ENCODE data around the gene LAMTOR2.

GRCh38 chr1:156074661-156075060 is 20.1 kb downstream of the LAMTOR2 start:
- TF ChIP-seq, protein P1, sequence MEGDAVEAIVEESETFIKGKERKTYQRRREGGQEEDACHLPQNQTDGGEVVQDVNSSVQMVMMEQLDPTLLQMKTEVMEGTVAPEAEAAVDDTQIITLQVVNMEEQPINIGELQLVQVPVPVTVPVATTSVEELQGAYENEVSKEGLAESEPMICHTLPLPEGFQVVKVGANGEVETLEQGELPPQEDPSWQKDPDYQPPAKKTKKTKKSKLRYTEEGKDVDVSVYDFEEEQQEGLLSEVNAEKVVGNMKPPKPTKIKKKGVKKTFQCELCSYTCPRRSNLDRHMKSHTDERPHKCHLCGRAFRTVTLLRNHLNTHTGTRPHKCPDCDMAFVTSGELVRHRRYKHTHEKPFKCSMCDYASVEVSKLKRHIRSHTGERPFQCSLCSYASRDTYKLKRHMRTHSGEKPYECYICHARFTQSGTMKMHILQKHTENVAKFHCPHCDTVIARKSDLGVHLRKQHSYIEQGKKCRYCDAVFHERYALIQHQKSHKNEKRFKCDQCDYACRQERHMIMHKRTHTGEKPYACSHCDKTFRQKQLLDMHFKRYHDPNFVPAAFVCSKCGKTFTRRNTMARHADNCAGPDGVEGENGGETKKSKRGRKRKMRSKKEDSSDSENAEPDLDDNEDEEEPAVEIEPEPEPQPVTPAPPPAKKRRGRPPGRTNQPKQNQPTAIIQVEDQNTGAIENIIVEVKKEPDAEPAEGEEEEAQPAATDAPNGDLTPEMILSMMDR (IDR thresholded peaks at IDR 0.05; ENCODE audit: low read length), result no peak
- no peak for TF ChIP-seq EZH2 (optimal IDR thresholded peaks at IDR 0.05; ENCODE audit: low read depth, low read length)
